ENCODE results near the gene PYGL.
"Not testable (repeated sequence)": the region's sequence is repeated elsewhere in the genome, so short reads cannot be mapped to it uniquely, and the experiment has no call there.

PYGL gene

DNA sequence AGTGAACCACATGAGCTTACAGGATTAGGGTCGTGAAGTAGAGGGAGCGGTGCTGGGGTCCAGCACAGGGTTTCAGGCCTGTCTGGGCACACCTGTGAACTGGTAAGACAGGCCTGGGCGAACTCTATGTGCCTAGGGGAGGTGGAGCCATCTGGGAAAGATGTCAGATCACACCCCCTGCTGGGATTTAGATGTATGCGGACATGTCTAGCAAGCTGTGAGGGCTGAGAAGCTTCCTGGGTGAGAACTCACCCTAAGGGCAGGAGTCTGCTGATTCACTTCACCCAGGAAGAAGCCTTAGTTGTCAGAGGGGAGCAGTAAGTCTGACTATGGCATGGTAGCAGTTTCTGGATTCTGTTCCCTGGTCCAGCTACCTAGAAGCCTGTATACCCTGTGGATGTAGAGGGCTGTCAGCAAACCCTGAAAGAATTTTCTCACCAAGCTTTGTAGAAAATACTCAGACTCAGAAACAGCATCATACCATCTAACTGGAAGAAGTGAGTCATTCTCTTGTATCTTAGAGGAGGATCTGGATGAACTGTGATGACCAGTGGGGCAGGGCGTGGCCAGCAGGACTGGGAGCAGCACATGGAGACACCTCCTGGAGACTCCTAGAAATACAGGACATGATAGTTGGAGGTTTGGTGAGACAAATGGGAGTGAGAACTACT is 11.2 kb upstream of the PYGL start:
- no peak for DNase-seq (ENCODE audit: low read depth, low spot score)

DNA sequence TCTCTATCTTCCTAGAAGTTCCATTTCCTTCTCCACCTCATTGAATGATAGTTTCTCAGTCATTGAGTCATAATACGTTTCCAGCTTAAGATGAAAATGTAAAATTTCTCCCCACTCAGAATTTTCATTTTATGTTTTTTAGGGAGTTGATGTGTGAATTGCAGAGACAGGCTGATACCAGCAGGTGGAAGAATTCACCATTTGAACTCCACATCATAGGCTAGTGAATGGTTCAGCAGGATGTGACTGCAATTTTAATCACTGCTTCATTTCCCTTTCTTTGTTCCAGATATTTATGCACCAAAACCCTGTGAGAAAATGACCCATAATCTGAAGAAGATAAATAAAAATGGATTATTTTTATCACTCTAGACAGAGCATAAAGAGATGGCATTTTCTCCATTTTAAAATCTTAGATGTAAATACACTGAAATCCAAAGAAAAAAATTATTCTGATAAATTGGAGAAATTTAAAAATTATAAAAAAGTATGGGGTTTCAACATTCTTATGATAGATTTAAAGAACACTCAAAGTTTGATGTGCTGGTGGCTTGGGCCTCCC is 10.6 kb upstream of the PYGL start:
- DNase-seq (ENCODE audit: low read depth, low spot score) = no peak

DNA sequence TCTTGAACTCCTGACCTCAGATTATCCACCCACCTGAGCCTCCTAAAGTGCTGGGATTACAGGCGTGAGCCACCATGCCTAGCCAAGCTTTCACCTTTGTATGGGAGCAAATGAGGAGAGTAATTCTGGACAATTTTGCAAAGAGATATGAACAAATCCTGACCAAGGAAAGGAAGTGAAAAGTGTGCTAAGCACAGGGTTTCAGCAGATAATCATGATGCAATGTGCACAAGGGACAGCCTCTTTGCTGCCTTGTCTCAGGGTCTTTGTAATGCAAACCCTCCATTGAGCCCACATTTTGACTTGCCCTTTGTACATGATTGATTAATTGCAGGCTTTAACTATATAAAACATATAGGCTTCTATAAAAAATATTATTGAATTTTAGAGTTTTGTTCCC is 9.2 kb upstream of the PYGL start:
- no peak for DNase-seq (ENCODE audit: low read depth, low spot score)

DNA sequence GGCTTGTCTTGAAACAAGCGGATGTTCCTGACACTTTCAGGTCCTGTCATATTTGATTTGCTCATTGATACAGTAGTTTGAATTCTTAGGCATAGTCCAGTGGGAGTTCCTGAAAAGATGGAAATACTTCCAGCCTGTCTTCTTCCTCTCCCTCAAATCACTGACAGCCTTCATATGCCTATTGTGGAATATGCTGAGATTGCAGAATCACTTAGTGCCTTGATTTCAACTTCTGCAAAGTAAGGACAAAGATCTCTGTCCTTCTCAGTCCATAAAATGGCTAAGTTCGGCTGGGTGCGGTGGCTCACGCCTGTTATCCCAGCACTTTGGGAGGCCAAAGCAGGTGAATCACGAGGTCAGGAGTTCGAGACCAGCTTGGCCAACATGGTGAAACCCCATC is 6.7 kb upstream of the PYGL start:
- no peak for DNase-seq (ENCODE audit: low read depth, low spot score)

DNA sequence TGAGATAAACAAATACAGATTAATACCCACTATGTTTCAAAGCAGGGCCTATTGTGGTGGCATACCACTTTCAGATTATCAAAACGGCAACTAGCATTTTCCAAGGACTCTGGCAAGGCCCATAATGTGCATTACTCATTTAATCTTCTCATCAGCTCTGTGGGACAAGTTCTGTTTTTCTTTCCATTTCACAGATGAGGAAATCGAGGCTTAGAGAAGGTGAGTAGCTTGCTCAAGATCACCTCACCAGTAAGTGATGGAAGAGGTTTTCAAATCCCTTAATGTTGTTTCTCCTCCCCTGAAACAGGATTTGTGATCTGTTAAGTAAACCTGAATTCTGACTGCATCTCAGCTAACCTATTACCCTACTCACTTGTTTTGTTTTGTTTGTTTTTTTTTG is 3.9 kb upstream of the PYGL start:
- no peak for DNase-seq (ENCODE audit: low read depth, low spot score)

DNA sequence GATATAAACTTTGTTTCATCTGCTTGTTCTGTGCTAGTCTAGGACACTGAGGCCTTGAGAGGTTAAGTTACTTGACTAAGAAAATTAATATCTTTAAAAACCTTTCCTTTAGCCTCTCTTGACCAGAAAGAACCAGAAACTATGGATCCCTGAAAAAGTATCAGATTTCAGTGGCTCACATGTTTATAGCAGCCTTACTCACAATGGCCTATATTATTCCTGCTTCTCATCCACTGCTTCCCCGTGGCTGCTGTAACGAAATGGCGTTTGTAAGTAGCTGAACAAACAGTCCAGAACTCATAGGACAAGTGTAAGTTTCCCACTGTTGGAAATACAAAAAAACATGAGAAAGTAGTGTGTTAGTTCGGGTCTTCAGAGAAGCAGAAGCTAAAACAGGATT is 3.2 kb upstream of the PYGL start:
- no peak for DNase-seq (ENCODE audit: low read depth, low spot score)

DNA sequence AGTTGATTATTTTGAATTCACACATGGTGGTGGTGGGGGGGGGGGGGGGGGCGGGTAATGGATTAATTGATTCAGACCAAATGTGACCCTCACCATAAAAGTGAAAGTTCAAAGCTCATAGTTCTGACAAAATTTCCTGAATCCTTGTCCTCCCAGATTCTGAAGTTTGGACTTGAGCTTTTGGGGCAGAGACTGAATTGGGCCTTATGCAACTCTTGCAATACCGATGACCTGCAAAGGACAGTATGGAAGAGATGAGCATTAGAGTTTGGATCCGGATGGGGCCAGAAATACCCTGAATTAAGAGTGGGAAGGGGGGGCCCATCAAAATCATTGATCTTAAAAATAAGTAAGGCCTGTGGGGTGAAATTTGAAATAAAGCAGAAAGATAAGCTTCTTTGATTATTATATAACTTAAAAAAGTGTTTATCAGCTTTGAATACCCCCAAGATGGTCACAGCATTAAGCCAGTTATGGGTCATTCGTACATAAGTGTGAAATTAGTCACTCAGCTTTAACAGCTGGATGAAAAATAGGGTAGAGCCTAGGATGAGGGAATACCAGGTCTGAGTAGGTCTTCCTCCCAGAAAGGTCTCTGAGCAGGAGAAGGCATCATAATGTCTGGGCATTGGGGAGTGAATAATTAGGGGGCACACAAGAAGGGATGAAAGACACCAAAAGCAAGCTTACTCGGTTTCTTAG is 2.1 kb upstream of the PYGL start:
- DNase-seq (ENCODE audit: low read depth, low spot score) = no peak

DNA sequence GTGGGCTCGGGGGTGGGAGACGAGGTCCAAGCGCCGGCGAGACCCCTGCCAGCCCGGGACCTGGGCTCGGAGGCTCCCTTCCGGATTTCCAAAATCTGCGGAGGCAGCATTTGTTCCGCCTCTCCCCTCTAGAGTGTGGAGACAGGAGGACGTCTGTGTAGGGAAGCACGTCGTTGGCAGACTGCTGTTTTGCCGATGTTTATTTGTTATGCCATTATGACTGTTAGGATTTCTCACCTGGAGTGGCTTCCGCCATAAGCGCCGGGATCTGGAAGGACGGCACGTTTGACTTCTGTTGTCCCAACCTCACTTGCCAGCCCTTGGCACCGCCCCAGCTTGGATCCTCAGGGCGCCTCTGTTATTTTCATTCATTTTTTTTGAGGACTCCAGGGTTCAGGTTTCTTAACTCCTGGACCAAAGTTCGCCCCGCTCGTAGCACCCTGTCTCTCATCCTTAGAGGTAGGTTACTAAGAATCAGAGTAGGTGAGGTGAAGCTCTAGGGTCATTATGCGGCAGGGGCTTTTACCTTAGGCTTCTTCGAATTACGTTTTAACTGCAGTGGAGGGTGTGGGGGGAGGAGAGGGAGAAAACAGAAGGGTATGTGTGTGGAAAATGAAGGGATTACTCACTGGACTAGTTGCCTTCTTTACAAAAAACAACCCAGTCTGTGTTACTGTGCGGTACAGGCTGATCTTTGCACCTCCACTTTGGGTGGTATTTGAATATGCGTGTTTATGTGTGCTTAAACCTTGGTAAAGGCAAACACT is 547 bp upstream of the PYGL start:
- DNase-seq (ENCODE audit: low read depth, low spot score) = no peak

DNA sequence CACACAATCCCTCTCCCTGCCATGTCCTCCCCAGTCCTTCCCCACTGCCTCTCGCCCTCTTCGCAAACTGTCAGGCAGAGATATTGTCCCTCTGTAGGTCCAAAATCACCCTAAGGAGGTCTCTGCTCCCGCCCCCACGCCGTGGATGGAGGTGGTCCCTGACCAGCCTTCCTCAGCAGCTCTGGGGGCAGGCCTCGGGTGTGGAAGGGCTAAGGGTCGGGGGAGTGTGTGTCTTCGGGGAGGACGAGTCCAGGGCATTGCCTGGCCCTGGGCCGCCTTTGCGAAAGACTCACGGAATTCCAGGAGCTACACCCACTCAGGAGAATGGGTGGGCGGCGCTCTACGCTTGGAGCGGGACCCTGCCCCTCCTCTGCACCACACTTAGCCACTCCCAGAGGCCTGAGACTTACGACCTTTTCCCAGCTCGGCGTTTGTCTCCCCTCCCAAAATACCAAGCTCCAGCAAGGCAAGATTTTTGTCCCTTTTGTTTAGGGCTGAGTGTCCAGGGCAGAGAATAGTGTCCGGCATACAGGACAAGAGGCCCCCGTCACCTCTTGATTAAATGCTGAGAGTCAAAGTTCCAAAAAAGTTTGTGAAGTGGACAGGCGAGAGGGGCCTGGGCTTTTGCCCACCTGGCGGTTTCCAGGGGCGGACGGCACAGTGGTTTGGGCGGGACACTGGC is 881 bp downstream of the PYGL start:
- no peak for DNase-seq (ENCODE audit: low read depth, low spot score)

DNA sequence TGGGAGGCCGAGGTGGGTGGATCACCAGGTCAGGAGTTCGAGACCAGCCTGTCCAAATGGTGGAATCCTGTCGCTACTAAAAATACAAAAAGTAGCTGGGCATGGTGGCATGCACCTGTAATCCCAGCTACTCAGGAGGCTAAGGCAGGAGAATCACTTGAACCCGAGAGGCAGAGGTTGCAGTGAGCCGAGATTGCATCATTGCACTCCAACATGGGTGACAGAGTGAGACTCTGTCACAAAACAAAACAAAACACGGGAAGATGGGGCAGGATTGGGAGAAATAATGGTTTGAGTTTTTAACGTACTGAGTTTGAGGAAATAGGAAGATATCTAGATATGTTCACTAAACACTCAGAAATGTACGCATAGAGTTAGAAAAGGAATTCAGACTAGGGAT is 2.6 kb downstream of the PYGL start:
- DNase-seq (ENCODE audit: low read depth, low spot score) = not testable (repeated sequence)

DNA sequence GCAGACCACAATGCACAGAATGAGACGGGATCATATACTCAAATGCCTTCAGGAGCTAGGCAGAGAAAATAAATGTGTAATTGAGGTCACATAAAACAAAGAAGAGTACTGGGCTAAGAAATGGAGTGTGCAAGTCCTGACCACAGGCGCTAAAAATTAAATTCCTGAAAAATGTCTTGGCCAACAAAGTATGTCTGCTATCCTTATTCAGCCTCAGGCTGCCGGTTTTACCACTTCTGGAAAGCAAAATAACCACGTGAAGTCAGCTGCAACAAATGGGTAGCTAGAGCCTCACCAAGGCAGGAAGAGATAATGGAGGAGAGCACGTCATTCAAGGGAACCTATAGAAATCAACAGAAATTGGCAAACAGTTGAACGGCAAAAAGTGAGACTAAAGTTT is 3.1 kb downstream of the PYGL start:
- no peak for DNase-seq (ENCODE audit: low read depth, low spot score)

DNA sequence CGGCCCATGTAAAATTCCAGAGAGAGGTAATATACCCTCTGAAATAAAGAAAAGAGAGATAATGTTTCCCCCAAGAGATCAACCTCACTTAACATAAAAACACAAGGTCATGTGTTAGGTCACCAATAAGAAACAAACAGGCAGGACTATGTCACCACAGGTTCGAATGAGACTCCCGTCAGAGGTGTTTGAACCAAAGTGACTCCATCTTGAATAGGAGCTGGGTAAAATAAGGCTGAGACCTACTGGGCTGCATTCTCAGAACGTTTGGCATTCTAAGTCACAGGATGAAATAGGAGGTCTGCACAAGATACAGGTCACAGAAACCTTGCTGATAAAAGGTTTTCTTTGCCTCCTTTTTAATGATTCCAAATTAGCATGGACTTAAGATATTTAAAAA is 6.5 kb downstream of the PYGL start:
- no peak for DNase-seq (ENCODE audit: low read depth, low spot score)

DNA sequence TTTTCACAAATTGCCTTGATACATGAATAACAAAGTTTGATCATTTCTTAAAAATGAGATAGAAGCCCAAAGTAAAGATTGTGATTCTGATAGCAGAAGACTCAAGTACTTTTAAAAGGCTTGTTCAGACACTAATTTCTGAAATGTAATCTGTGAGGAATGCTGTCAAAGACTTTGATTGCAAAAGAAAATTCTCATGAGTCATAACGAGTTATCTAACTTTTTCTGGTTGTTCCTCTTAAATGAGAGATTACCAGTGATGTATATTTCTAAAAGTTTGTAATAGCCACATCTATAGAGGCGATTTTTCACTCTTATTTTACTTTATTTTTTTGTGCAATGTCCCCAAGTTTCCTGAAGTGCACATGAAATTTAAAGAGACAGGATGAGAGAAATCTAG is 7.0 kb downstream of the PYGL start:
- DNase-seq (ENCODE audit: low read depth, low spot score) = no peak

DNA sequence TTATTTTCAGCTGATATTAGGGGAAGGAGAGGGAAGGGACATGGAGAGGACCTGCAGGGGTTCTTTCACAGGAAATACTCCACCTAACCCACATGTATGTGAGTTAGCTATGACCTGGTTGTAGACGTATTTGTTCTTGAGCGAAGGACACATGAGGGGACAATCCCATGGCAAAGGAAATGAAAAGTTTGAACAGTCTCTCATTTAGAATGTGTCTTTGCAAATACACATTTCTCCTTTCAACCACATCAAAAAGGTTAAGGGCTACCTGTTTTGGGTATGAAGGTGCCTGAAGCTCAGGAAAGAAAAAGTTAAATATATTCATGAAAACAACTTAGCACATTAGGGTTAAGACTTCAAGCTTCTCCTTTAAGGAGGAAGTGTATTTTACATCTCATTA is 7.4 kb downstream of the PYGL start:
- DNase-seq (ENCODE audit: low read depth, low spot score) = no peak

DNA sequence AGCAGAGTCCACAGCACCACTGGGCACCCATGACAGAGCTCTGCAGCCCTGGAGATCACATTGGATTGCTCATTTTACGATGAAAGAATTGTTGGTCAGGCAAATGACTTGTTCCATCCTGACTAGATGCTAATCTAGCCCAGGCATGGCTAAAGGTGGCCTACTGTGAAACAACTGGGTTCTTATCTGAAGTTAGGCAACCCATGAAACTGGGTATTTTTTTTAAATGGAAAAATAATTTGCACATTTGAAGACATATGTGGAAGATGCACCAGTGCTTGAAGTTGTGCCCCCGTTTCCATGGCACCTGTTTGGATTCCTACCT is 8.3 kb downstream of the PYGL start:
- no peak for DNase-seq (ENCODE audit: low read depth, low spot score)

DNA sequence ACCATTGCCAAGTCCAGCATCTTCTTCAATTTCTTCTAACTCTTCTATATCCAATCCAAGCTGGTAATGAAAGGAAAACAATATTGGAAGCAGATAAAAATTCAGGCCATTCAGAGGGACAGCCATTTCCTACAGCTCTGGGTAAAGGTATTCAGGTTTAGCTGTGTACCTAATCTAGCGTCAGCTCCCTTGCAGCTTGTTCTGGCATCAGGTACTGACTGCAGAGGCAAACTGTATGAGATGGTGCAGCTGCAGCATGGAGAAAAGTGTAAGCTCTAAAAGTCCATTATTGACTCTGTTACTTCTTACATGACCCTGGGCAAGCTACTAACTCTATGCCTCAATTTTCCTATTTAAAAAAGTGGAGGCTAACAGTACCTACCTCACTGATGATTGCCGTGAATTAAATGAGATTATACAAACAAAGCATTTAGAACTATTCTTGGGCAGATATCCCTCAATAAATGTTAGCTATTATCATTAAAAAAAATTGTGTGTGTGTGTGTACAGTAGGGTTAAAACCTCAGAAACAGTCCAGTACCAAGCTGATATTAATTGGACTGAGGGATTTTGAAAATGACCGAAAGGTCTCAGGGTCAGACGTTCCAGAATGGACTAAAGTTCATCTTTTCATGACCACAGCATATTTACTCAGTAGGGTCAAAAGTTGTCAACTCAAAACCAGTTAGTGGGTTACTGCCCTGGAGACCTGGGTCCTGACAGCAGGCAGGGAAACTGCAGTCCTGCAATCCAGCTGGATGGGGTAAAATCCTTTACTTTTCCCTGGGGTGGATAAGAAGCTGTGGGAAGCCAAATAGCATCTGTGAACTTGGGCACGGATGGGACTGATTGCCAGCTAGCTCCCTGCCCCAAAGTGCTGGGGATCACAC is 8.9 kb downstream of the PYGL start:
- DNase-seq (ENCODE audit: low read depth, low spot score) = no peak

DNA sequence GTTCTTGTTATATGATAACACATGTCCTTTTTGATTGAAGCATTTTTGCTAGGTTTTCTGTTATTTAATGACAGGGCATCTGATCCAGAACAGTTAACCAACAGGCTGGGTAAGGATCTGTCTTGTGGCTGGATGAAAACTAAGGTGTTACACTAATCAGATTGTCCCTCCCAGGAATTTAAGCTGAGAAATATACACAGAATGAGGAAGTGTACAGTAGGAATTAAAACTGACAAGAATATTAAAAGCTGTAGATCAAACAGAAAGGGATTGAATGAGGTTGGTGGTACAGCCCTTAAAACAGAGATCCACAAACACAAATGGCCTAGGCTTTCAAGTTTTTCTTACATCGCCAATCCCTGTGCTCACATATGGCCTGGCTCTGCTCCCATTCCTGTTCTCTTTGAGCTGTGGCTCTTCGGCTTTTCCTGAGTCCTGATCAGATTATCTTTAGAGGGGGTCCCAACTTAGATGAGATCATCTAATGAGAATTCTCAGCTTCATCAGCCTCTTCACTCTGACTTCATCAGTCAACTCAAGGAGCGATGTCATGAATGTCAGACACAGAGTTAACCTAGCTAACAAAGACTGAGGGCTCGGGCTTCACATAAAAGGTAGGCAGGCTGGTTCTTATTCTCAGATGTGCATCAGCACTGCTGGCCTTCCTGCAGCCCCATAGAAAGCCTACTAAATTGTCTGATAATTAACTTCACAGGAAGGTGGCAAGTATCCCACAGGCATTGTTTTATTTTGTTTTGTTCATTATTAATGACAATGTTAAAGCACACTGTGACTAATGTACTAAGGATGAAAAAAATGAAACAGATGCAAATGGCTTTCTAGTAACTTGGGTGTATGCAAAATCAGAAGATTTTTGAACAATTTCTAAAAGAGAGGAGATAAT is 11.4 kb downstream of the PYGL start:
- DNase-seq (ENCODE audit: low read depth, low spot score) = no peak

DNA sequence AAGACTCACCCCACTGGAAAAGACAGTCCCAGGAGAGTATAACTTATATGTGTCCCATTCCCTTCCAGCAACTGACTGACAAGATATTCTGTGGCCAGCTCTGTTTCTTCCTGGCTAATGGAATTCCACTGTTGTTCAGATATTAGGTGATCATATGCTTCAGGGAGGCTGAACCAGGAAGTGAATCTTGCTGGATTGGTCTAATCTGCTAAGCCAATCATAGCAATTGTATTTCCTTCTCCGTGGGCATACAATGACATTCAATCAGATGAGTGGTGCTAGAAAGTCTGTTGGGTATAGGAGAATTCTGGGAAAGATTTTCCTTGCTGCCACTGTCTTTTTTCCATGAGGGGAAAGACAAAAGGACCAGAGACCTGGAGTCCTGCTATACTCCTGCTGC is 12.1 kb downstream of the PYGL start:
- DNase-seq (ENCODE audit: low read depth, low spot score) = no peak

DNA sequence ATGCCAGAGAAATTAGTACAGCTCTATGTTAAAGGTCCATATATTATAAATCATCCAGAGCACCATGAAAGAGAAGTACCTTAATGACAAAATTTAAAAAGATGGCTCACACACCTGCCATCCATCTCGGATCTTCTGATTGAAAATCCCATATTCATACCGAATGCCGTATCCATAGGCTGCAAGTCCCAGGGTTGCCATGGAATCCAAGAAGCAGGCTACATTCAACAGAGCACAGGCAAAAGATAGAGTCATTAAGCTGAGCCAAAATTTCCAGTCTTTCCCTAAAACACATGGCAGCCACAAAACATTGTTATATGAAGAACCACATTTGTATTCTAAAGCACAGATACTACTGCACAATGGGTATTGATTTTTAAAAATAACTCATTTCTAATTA is 12.7 kb downstream of the PYGL start:
- no peak for DNase-seq (ENCODE audit: low read depth, low spot score)

DNA sequence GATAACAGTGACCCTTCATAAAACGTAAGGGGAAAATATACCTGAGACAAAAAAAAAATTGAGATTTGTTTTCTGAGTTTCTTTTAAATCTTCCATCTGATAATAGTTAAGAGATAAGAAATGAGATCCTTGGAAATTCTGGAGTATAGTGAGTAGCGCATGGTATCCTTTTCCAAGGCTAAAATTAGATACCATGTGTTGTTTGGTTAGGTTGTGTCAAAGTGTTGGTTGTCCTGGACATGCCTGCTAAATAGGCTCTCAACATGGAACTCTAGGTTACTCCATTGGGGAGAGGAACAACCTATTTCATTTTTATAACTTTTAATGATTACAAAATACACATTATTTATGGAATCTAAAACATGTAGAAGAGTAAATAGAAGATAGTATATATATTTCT is 14.8 kb downstream of the PYGL start:
- DNase-seq (ENCODE audit: low read depth, low spot score) = no peak
